Activated CD8-positive, alpha-beta memory T cell treated with anti-CD3 and anti-CD28 coated beads, Interleukin-2, amount 50 U/mL, for 1 hour (primary cell): ENCODE measurements around the gene DYRK1A.

Source experiments
- DNase-seq: peaks from one replicate; pipeline ENCODE4 v3.0.0-alpha.2; 2020; ENCODE audit errors: extremely low read depth

The DYRK1A gene

GRCh38 chr21:37365517-37366481, 774 bp upstream of the DYRK1A start:
- DNase-seq: no peak

- no peak for DNase-seq
These were observed 746 bp downstream of the DYRK1A start for GRCh38 chr21:37367336-37367702.

GRCh38 chr21:37367703-37368540, 1.3 kb downstream of the DYRK1A start:
- peak; percentile 13 for DNase-seq

- no peak for DNase-seq
These were observed 2.1 kb downstream of the DYRK1A start for GRCh38 chr21:37368541-37369279.

- no peak for DNase-seq
These were observed 2.8 kb downstream of the DYRK1A start for GRCh38 chr21:37369307-37369854.

GRCh38 chr21:37370152-37371040, 3.8 kb downstream of the DYRK1A start:
- no peak for DNase-seq

- no peak for DNase-seq
These were observed 4.4 kb downstream of the DYRK1A start for GRCh38 chr21:37371041-37371397.

GRCh38 chr21:37372127-37372731, 5.7 kb downstream of the DYRK1A start:
- no peak for DNase-seq

GRCh38 chr21:37372951-37373350, 6.4 kb downstream of the DYRK1A start:
- no peak for DNase-seq

GRCh38 chr21:37373539-37373938, 7.0 kb downstream of the DYRK1A start:
- DNase-seq: no peak

- DNase-seq: no peak
These were observed 7.5 kb downstream of the DYRK1A start for GRCh38 chr21:37374027-37374426.

GRCh38 chr21:37375866-37376574, 9.4 kb downstream of the DYRK1A start:
- DNase-seq: no peak

- no peak for DNase-seq
These were observed 12.1 kb downstream of the DYRK1A start for GRCh38 chr21:37378700-37379139.

GRCh38 chr21:37380349-37381323, 14.1 kb downstream of the DYRK1A start:
- no peak for DNase-seq

- no peak for DNase-seq
These were observed 15.5 kb downstream of the DYRK1A start for GRCh38 chr21:37381883-37382585.

GRCh38 chr21:37383086-37383485, 16.5 kb downstream of the DYRK1A start:
- DNase-seq: no peak

- no peak for DNase-seq
These were observed 17.3 kb downstream of the DYRK1A start for GRCh38 chr21:37383784-37384311.
